ENCODE results near the gene ANXA8. TPM values are rescaled to one million over a fixed set of nuclear protein-coding genes. Genes with fewer than 3 reads are reported as not detected.

The ANXA8 gene
- total RNA-seq, 1 experiment from 2014 or later: 0.17 TPM

GRCh38 chr10:47449102-47449978 is 34.6 kb downstream of the ANXA8 start:
- no peak for DNase-seq (ENCODE audit: low spot score)

GRCh38 chr10:47447705-47448104 is 36.2 kb downstream of the ANXA8 start:
- DNase-seq (ENCODE audit: low spot score): no peak

DNA sequence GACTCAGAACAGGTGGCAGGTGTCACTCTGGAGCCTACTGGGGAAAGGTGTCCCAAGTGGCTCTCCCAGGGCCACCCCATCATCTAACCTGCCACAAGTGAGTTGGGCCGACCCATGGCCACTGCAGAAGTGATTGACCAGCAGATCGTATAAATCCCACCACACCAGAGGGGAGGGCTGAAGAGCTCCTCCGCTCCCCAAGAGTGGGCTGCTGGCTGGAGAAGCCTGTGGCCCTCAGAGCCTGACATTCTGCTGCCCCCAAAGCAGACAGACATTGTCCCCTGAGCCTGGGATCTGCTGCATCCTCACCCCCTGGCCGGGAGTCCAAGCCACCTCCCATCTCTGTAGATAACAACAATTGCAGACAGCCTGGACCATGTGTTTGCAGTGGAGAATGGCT is 36.7 kb downstream of the ANXA8 start:
- DNase-seq (ENCODE audit: low spot score): no peak

DNA sequence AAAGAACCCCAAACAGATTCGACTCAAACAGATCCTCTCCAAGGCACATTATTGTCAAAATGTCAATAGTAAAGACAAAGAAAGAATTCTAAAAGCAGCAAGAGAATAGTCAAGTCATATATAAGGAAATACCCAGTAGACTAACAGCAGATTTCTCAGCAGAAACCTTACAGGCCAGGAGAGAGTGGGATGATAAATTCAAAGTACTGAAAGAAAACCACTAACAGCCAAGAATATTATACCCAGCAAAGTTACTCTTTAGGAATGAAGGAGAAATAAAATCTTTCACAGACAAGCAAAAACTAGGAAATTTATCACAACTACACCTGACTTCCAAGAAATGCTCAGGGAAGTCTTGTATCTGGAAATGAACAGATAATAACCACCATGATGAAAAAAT is 38.2 kb downstream of the ANXA8 start:
- DNase-seq (ENCODE audit: low spot score): no peak

DNA sequence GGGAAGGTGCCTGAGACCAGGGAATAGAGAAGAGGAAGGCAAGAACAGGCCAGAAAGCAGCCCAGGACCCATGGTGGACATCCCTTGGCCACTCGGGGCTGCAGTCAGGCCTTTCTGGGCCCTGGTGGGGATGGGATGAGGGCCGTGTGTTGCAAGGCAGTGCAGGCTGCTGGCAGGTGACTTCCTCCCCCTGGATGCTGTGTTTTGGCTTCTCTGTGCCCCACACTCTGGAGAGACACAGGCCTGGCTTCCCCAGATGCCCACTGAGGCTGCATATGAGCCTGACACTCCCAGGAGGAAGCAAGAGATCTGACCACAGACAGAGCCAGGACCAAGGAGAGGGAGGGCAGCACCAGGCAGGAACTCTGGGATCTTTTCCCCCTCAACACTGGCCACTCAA is 39.9 kb downstream of the ANXA8 start:
- DNase-seq (ENCODE audit: low spot score): no peak

DNA sequence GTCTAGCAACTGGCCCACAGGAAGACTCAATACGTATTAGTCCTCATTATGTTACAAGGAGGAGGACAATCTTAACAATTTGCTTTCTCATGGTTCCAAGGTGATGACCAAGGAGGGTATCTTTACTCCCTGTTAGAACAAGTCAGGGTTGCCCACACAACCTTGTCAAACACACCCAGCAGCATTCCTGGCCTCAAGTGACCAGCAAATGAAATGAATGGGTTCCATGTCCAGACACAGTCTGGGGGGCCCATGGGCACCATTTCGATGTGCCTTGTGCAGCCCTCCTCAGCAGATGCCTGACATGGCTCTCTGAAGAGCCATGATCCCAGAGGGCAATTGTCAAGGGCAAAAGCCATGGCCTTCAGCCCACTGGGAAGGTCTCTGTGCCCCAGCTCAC is 40.8 kb downstream of the ANXA8 start:
- DNase-seq (ENCODE audit: low spot score): no peak

DNA sequence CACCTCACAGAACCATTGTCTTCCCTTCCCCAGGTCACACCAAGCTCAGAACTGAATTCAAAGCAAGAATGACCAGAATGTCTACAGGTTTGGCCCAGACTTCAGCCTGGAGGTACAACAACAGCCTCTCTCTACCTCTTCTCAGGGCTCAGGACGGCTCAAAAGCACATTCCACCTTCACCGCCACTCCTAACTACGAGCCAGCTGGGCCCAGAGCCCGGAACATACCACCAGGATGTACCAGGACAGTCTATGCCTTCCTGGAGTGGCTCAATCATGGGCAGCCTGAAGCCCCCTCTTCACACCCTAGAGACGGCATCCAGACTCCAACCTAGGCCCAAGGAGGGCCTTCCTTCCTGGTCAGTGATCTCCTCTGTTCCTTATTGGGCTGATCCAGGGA is 41.6 kb downstream of the ANXA8 start:
- DNase-seq (ENCODE audit: low spot score): no peak

DNA sequence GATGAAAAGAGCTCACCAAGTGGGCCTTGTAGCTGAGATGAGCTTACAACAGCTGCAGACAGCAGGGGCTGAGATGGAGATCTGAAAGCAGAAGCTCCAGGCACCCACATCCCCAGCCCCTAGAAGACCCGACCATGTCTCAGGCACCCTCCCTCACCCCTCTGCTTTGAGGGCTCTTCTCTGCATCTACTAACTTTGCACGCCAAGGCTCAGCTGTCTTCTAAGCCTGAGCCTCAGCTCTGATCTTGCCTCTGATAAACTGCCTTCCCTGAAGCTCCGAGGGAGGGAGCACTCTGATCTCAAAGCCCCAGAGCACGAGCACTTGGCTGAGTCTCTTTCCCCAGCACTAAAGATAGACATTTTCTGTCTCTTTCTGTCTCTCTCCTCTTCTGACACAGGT is 42.0 kb downstream of the ANXA8 start:
- DNase-seq (ENCODE audit: low spot score): no peak

DNA sequence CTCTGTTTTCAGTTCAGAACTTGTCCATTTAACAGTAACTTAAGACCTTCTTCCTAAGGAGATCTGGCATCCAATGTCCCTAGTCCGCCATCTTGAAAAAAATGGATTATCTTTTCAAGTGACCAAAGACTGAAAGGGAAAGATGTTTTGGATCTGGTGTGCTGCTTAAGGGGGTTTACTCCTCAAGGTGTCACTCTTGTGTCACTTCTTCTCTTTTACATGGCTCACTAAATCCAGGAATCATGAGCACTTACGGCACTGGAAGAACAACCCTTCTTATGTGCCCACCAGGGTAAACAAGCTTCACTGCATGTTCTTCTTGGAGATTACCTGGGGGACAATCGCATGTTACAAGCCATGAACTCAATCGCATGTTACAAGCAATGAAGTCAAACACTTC is 43.7 kb downstream of the ANXA8 start:
- DNase-seq (ENCODE audit: low spot score): no peak

- peak; percentile 61 for DNase-seq (ENCODE audit: low spot score)
These were observed 44.9 kb downstream of the ANXA8 start for GRCh38 chr10:47438857-47439474.

DNA sequence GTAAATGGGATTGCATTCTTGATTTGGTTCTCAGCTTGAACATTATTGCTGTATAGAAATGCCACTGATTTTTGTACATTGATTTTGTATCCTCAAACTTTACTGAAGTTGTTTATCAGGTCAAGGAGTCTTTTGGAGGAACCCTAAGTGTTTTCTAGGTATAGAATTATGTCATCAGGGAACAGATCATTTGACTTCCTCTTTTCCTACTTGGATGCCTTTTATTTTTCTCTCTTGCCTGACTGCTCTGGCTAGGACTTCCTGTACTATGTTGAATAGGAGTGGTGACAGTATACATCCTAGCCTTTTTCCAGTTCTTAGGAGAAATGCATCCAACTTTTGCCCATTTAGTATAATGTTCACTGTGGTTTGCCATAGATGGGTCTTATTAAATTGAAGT is 48.8 kb downstream of the ANXA8 start:
- DNase-seq (ENCODE audit: low spot score): no peak

- no peak for DNase-seq (ENCODE audit: low spot score)
These were observed 58.0 kb downstream of the ANXA8 start for GRCh38 chr10:47425813-47426419.

- DNase-seq (ENCODE audit: low spot score): no peak
These were observed 59.7 kb downstream of the ANXA8 start for GRCh38 chr10:47424231-47424630.

GRCh38 chr10:47423476-47423875 is 60.4 kb downstream of the ANXA8 start:
- DNase-seq (ENCODE audit: low spot score): no peak

- DNase-seq (ENCODE audit: low spot score): peak; percentile 74
These were observed 62.6 kb downstream of the ANXA8 start for GRCh38 chr10:47421057-47421952.

DNA sequence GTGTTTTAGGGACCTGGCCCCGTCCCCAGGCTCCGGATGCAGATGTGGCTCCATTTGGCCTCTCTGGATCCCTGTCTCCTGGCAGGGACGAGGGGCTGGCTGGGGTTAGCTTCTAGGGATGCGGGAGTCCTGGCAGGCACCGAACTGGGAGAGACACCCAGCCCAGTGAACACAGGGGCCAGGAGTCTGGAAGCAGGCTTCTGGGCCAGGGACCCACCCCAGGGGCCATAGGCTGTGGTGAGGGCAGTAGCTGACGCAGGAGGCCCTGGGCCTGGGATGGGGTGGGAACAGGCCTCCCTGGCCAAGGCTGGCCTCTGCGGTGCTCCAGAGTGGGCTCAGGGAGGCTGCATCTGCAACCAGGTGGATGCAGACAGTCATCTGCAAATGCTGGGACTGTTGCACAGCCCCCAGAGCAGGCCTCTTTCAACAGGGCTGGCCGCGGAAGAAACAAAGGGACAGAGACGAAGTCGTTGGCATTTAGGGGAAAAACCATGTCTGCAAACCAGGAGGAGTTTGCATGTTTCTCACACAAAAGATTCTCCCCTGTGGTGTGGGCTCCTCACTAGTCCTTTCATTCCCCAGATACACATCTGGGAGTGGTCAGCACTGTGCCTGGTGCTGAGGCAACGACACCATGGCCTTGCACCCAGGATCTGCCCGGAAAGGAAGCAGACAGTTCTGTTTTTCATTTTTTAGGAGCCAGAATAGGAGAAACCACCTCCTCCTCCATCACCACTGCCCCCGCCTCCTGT is 63.4 kb downstream of the ANXA8 start:
- no peak for DNase-seq (ENCODE audit: low spot score)

DNA sequence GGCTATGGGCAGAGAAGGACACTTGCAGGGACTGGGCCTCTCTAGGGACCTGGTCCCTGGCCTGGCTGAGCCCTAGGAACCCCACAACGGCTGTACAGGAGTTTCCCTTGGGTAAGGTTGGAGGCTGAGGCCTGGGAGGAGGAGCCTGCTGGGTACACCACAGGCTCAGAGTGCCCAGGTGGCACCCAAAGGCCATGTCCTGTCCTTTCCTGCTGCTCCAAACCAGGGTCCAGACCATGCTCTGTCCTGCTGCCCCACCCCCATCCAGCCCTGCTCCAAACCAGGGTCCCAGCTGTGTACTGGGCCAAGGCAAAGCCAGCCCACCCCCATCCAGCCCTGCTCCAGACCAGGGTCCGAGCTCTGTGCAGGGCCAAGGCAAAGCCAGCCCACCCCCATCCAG is 64.5 kb downstream of the ANXA8 start:
- DNase-seq (ENCODE audit: low spot score): no peak

GRCh38 chr10:47418966-47419365 is 64.9 kb downstream of the ANXA8 start:
- no peak for DNase-seq (ENCODE audit: low spot score)

DNA sequence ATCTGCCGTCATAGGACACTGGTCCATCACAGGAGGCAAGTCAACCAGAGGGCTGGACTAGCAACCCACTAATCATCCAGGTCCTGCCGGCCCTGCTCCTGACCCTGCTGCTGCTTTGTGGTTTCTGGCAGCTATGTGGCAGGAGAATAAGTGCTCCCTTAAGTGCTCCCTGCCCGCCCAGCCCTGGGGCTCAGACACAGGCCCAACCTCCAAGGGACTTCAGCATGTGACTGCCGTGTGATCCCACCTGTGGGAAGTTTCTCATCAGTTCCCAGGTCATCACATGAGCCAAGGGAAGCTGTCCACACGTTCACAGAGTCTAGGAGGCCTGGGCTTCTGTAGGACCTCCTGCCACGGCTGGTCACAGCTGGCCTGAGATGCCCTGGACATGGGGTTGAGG is 65.6 kb downstream of the ANXA8 start:
- no peak for DNase-seq (ENCODE audit: low spot score)
